ENCODE data around the gene ADTRP.

DNA sequence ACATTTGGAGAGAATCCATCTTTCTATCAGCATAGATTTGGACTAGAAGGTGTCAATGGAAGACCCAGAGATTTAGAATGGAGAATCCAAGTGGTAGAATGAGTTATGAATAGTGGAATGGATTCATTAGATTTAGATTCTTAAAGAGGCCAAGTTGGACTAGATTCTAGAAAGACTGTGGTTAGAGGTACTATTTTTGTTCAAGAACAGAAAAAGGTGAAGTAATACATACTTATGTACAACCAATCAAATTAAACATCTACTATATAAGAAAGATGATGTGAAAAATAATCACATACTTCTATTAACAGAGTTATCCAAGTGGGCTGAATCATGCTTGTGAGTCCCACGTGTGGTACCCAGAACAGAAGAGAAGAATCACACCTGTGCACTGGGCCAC lies 33.8 kb upstream of the ADTRP start:
- TF ChIP-seq, protein P1, sequence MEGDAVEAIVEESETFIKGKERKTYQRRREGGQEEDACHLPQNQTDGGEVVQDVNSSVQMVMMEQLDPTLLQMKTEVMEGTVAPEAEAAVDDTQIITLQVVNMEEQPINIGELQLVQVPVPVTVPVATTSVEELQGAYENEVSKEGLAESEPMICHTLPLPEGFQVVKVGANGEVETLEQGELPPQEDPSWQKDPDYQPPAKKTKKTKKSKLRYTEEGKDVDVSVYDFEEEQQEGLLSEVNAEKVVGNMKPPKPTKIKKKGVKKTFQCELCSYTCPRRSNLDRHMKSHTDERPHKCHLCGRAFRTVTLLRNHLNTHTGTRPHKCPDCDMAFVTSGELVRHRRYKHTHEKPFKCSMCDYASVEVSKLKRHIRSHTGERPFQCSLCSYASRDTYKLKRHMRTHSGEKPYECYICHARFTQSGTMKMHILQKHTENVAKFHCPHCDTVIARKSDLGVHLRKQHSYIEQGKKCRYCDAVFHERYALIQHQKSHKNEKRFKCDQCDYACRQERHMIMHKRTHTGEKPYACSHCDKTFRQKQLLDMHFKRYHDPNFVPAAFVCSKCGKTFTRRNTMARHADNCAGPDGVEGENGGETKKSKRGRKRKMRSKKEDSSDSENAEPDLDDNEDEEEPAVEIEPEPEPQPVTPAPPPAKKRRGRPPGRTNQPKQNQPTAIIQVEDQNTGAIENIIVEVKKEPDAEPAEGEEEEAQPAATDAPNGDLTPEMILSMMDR (conservative IDR thresholded peaks at IDR 0.05) = no peak
- TF ChIP-seq ZFX (IDR thresholded peaks at IDR 0.05) = no peak
